K562 (cell line): ENCODE measurements around the gene SERF2. TPM values are rescaled to one million over a fixed set of nuclear protein-coding genes. Genes with fewer than 3 reads are reported as not detected.

Source experiments
- CSDE1 ChIP-seq, 2 experiments: fragments of 450-650 bp; IDR thresholded peaks; 2 replicates each; pipeline ENCODE4 v1.6.1; 2016; ENCODE audit warnings: mild to moderate bottlenecking in 1 of 2
- CTBP1 ChIP-seq: fragments of 450-650 bp; IDR thresholded peaks from 2 replicates; pipeline ENCODE4 v1.6.1; 2016; ENCODE audit warnings: borderline replicate concordance
- EGR1 ChIP-seq: fragments of 450-650 bp; conservative IDR thresholded peaks from 2 replicates; pipeline ENCODE4 v1.6.1; 2017; ENCODE audit warnings: mild to moderate bottlenecking
- HDAC3 ChIP-seq: fragments of 450-650 bp; IDR thresholded peaks from 2 replicates; pipeline ENCODE4 v1.6.1; 2018; ENCODE audit warnings: borderline replicate concordance, mild to moderate bottlenecking, moderate library complexity; ENCODE audit not compliant: partially characterized antibody
- HNRNPH1 ChIP-seq: fragments of 200-400 bp; formaldehyde crosslinking; optimal IDR thresholded peaks from 2 replicates; pipeline ENCODE3; 2017; ENCODE audit warnings: low read depth, mild to moderate bottlenecking, low read length, moderate library complexity
- KAT7 ChIP-seq: sonication (generic); formaldehyde crosslinking; IDR thresholded peaks from 2 replicates; pipeline ENCODE4 v1.8.0; 2022; ENCODE audit warnings: missing genetic modification reagents, mild to moderate bottlenecking, borderline replicate concordance
- KLF13 ChIP-seq: fragments of 450-650 bp; IDR thresholded peaks from 2 replicates; pipeline ENCODE4 v1.6.1; 2016; ENCODE audit warnings: missing genetic modification characterization, low read depth, mild to moderate bottlenecking, missing compliant biosample characterization, moderate library complexity, borderline replicate concordance
- KLF6 ChIP-seq: fragments of 250-450 bp; sonication (Bioruptor Pico); IDR thresholded peaks from 2 replicates; pipeline ENCODE4 v1.4.0; 2020; ENCODE audit warnings: mild to moderate bottlenecking, moderate library complexity, borderline replicate concordance
- PML ChIP-seq: IDR thresholded peaks from 2 replicates; pipeline ENCODE4 v1.6.1; 2012; ENCODE audit warnings: low read length, inconsistent platforms
- POLR2A ChIP-seq: fragments of 450-650 bp; conservative IDR thresholded peaks from 2 replicates; pipeline ENCODE4 v1.6.1; 2016
- POU5F1 ChIP-seq: fragments of 150-350 bp; IDR thresholded peaks from 2 replicates; pipeline ENCODE4 v1.6.1; 2014; ENCODE audit warnings: borderline replicate concordance, low read length, low read depth, mild to moderate bottlenecking; ENCODE audit not compliant: partially characterized antibody
- PYGO2 ChIP-seq: fragments of 450-650 bp; IDR thresholded peaks from 2 replicates; pipeline ENCODE4 v1.6.1; 2016; ENCODE audit warnings: mild to moderate bottlenecking, missing genetic modification characterization, moderate library complexity, missing compliant biosample characterization
- RB1 ChIP-seq: fragments of 450-650 bp; IDR thresholded peaks from 2 replicates; pipeline ENCODE4 v1.6.1; 2017; ENCODE audit warnings: low read depth, mild to moderate bottlenecking
- RBM22 ChIP-seq: fragments of 200-400 bp; formaldehyde crosslinking; IDR thresholded peaks from 2 replicates; pipeline ENCODE4 v1.6.1; 2018; ENCODE audit warnings: low read length, low read depth; ENCODE audit not compliant: poor library complexity, severe bottlenecking
- RBM39 ChIP-seq: fragments of 200-400 bp; formaldehyde crosslinking; optimal IDR thresholded peaks from 2 replicates; pipeline ENCODE3; 2018; ENCODE audit warnings: low read depth, low read length
- SETDB1 ChIP-seq: IDR thresholded peaks from one replicate; pipeline ENCODE4 v1.6.1; 2012; ENCODE audit warnings: low read length, control low read depth, inconsistent platforms
- SMAD1 ChIP-seq: fragments of 150-350 bp; IDR thresholded peaks from 2 replicates; pipeline ENCODE4 v1.6.1; 2014; ENCODE audit warnings: low read length, low read depth; ENCODE audit not compliant: partially characterized antibody
- SUPT5H ChIP-seq: fragments of 450-650 bp; IDR thresholded peaks from 2 replicates; pipeline ENCODE4 v1.6.1; 2016
- THRAP3 ChIP-seq: fragments of 450-650 bp; IDR thresholded peaks from 2 replicates; pipeline ENCODE4 v1.6.1; 2016; ENCODE audit warnings: mild to moderate bottlenecking, inconsistent platforms, borderline replicate concordance
- ZNF766 ChIP-seq: fragments of 200-800 bp; sonication (Bioruptor generic); conservative IDR thresholded peaks from 2 replicates; pipeline ENCODE4 v1.6.1; 2016; ENCODE audit warnings: missing genetic modification characterization, missing compliant biosample characterization
- polyA plus RNA-seq, 8 experiments: library from polyadenylated mRNA; depleted of rRNA in 4 of 8; stranded (reverse) in 5 of 8; unstranded in 3 of 8; fragments of >200 nt; fragmentation: Nextera tagmentation in 2 of 8; fragmentation: Illumina TruSeq in 1 of 8; extraction: Ambion mirVana in 2 of 8; extraction: Trizol in 1 of 8; gene quantifications; 2 replicates each; pipeline versions ENCODE4 v1.2.1 to v1.2.3, GENCODE V29; 2011 to 2014; ENCODE audit warnings: inconsistent platforms in 1 of 8, missing spikeins in 1 of 8
- total RNA-seq, 7 experiments: library from RNA; depleted of rRNA in 6 of 7; stranded (reverse); fragments of >200 nt in 6 of 7; fragmentation: Illumina TruSeq in 2 of 7; extraction: Trizol in 2 of 7; gene quantifications; 2 replicates each; pipeline versions ENCODE4 v1.2.1 to v1.2.3, GENCODE V29; 2011 to 2021; ENCODE audit warnings: low replicate concordance in 1 of 7
- TF ChIP-seq, protein P1 (sequence below): fragments of 250-450 bp; sonication (Bioruptor Pico); IDR thresholded peaks from 2 replicates; pipeline ENCODE4 v1.5.1; 2021; ENCODE audit warnings: mild to moderate bottlenecking
- TF ChIP-seq, protein P2 (sequence below): fragments of 450-650 bp; formaldehyde crosslinking; IDR thresholded peaks from 2 replicates; pipeline ENCODE4 v1.4.0; 2020; ENCODE audit warnings: mild to moderate bottlenecking, moderate library complexity

Gene SERF2
- total and polyA plus RNA-seq, 9 of the 15 experiments (the other 6 are each of a cell fraction or from before 2014, with no cell fraction given) = 497 to 3,360 (median 867) TPM

DNA sequence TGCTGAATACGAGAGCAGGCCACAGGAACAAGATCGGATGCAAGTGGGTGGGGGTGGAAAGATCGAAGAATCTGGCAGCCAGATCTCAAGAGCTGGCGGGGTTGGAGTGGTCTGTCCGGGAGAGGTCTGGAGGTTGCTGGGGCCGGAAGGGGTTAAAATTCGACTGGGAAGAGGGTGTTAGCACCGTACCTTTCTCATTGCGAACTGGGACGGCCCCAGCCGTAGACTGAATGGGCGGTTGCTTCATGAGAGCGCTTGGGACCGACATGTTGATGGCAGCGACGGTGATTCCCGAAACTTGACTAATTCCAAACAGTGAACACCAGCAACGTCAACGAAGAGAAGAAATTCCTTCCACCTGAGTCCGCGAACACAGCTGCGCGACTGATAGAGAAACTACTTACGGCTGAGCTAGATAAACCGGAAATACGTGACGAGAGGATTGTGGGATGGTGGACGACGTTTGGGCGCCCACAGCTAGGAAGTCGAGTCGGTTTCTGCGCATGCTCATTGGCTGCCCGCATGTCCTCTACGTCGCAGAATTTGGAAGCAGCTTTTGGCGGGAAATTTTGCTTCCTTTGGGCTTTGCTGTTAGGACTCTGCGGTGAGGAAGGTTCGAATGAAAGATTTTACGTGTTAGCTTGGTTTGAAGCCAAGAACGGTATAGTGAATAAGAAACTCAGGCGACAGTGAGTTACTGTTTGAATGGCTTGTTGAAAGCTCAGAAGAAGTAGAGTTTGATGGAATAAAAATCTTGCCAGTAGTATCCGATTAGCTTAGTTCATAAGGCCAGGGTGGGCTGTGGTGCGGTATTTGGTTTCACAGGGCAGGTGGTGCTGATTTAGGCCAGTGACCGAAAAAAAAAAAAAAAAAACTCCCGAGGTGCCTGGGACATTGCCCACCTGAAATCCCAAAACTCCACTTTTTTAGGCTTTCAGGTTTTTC is 32.5 kb downstream of the SERF2 start, which contains the start of gene MFAP1 (continued):
- TF ChIP-seq SUPT5H (peak; percentile 96), SETDB1 (no peak), RB1 (peak; percentile 92), ZNF766 (no peak), KAT7 (peak; percentile 77; the same call in 1 of the 2 replicates), POU5F1 (no peak), POLR2A (peak; percentile 97), CTBP1 (peak; percentile 62; the same call in 1 of the 2 replicates), EGR1 (no peak), RBM22 (no peak), SMAD1 (peak; percentile 51), HNRNPH1 (no peak), PYGO2 (tag) (no peak), KLF6 (CRISPR knock-in tag) (no peak), KLF13 (tag) (0 out of 2 replicates have a peak, but pooled peaks have one; percentile 40), HDAC3 (peak; percentile 59), PML (peak; percentile 90), THRAP3 (peak; percentile 39; the same call in 1 of the 2 replicates), CSDE1 (IDR thresholded peaks at IDR 0.05) (0 out of 4 replicates have a peak, but pooled peaks of 1 of the 2 experiments have one; percentile 12), RBM39 (no peak)
- TF ChIP-seq, protein P1, sequence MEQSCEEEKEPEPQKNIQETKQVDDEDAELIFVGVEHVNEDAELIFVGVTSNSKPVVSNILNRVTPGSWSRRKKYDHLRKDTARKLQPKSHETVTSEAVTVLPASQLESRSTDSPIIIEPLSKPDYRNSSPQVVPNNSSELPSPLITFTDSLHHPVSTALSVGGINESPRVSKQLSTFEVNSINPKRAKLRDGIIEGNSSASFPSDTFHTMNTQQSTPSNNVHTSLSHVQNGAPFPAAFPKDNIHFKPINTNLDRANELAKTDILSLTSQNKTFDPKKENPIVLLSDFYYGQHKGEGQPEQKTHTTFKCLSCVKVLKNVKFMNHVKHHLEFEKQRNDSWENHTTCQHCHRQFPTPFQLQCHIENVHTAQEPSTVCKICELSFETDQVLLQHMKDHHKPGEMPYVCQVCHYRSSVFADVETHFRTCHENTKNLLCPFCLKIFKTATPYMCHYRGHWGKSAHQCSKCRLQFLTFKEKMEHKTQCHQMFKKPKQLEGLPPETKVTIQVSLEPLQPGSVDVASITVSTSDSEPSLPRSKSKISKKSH (CRISPR knock-in tag) = no peak
- TF ChIP-seq, protein P2, sequence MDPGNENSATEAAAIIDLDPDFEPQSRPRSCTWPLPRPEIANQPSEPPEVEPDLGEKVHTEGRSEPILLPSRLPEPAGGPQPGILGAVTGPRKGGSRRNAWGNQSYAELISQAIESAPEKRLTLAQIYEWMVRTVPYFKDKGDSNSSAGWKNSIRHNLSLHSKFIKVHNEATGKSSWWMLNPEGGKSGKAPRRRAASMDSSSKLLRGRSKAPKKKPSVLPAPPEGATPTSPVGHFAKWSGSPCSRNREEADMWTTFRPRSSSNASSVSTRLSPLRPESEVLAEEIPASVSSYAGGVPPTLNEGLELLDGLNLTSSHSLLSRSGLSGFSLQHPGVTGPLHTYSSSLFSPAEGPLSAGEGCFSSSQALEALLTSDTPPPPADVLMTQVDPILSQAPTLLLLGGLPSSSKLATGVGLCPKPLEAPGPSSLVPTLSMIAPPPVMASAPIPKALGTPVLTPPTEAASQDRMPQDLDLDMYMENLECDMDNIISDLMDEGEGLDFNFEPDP (CRISPR knock-in tag) = no peak
